HG02642 (cell line): Measurements from ENCODE around the gene DAND5.
"Not testable (repeated sequence)": the region's sequence is repeated elsewhere in the genome, so short reads cannot be mapped to it uniquely, and the experiment has no call there.

Experiments
- ATAC-seq: cut with Tn5 transposase; IDR thresholded peaks from one replicate; pipeline ENCODE4 v1.9.1; 2021; ENCODE audit warnings: mild to moderate bottlenecking; ENCODE audit not compliant: unreplicated experiment, poor library complexity

Gene DAND5

DNA sequence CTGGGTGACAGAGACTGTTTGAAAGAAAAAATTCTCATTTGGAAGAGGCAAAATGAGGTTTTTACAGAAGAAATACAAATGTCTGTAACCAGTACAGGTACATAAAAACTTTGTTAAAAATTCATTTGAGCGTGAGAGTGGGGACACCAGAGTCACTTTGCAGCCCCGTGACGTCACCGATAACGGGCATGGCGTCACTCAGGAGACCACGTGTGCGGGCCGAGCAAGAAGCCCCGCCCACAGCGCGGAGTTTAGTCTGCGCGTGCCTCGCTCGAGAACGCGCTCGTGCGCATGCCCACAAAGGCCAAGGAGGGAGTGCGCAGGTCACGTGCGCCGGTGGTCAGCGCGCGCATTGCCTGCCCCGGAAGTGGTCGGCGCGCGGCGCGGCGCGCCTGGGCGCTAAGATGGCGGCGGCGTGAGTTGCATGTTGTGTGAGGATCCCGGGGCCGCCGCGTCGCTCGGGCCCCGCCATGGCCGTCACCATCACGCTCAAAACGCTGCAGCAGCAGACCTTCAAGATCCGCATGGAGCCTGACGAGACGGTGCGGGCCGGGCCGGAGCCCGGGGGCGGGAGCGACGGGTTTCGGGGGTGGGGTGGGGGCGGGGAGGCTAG, 23.8 kb upstream of the DAND5 start, which contains the start of gene RAD23A:
TSS of gene RAD23A (plus strand) at position 384 of the 613 bp plus-strand sequence. CDS start at position 471, 87 bp downstream.
- peak; percentile 81 for ATAC-seq

DNA sequence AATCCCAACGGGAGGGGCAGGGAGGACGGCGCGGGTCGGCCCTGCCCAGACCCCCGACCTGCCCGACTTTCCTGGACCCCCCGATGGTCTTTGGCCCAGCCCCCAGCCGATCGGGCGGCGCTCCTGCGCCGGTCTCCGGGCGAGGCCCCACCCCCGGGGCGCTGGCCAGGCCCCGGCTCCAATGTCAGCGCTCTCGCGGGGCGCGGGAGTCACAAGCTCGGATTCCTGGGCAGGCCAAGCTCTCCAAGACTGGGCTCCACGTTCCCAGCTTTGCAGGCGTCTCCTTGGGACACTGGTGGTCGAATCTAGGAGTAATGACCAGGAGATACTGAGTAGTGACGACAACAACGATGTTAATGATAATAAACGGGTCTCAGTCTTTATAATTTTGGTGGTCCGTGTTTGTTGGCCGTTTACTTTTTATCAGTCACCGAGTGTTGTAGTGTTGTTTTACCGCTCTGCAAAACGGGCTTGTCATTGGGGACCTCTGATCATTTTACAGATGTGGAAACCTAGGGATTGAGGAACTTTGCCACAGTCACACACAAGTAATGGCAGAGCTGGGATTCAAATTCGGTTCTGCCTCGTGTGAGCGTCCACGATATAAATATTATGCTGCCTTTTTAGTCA, 23.2 kb upstream of the DAND5 start:
- peak; percentile 36 for ATAC-seq

- ATAC-seq: no peak
Observed at GRCh38 chr19:12946731-12947496, 22.5 kb upstream of the DAND5 start.

GRCh38 chr19:12947702-12948611, 21.4 kb upstream of the DAND5 start:
- no peak for ATAC-seq

- no peak for ATAC-seq
Observed at GRCh38 chr19:12948612-12949362, 20.6 kb upstream of the DAND5 start.

DNA sequence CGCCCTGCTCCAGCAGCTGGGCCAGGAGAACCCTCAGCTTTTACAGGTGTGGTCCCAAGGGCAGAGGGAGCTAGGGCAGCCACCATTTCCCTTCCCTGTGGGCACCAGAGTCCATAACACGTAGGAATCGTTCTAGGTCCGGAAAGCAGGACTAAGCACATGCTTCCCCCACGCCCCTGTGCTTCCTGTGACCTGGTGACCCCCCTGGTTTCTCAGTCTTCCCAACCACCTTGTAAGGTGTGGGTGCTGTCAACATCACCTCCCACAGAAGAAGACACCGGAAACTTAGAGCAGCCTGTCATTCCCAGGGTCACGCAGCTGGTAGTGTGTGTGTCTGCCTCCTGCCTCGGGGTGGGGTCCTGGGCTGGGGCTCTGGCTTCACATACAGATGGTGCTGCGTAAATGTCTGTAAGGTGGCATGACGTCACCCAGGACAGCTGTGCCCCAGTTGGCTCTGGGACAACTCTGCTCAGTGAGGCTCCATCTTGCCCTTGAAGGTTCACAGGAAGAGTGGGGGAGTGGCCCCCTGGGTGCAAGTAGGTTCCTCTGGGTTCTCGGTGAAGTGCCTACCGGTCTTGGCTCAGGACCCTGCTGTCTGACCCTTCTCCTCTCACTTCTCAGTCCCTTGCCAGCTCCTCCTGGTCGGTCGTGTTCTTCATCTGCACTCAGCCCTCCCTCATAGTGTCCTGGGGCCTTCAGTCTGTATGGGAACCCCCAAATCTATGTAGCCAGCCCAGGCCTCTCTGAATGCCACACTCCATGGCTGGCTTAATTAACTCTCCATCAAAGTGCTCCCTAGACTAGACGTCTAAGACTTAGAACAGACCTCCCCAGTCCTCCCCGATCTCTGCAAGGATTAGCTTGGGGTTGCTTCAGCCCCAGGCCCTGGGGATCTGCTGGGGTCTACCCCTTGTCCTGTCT, 19.8 kb upstream of the DAND5 start:
- no peak for ATAC-seq

GRCh38 chr19:12952050-12952449, 17.3 kb upstream of the DAND5 start:
- not testable (repeated sequence) for ATAC-seq

- ATAC-seq: no peak
Observed at GRCh38 chr19:12952488-12953137, 16.8 kb upstream of the DAND5 start.

GRCh38 chr19:12953138-12953798, 16.1 kb upstream of the DAND5 start:
- no peak for ATAC-seq

GRCh38 chr19:12953799-12954611, 15.4 kb upstream of the DAND5 start:
- ATAC-seq: no peak

DNA sequence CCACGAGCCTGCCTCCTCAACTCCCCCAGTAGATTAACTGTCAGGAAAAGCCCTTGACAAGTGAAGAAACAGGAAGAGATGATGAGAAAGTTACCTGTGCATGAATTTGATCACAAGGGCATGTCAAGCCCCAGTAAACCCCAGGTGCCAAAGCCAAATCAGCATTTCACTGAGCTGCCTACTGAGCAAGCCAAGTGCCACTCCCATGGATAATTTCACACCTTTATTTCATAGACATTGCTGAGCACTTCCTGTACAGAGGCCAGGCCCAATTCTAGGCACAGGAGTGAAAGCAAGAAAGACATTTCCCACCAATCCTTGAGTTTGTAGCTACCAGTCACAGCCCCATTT, 14.8 kb upstream of the DAND5 start:
- no peak for ATAC-seq

DNA sequence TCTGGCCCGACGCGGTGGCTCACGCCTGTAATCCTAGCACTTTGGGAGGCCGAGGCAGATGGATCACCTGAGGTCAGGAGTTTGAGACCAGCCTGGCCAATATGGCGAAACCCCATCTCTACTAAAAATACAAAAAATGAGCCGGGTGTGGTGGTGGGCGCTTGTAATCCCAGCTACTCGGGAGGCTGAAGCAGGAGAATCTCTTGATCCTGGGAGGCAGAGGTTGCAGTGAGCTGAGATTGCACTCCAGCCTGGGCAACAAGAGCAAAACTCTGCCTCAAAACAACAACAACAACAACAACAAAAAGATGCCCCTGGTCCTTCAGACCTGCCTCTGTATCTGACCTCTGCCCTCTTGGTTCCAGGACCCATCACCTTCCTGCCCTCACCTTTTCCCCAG, 13.8 kb upstream of the DAND5 start:
- not testable (repeated sequence) for ATAC-seq

- no peak for ATAC-seq
Observed at GRCh38 chr19:12955996-12956395, 13.4 kb upstream of the DAND5 start.

DNA sequence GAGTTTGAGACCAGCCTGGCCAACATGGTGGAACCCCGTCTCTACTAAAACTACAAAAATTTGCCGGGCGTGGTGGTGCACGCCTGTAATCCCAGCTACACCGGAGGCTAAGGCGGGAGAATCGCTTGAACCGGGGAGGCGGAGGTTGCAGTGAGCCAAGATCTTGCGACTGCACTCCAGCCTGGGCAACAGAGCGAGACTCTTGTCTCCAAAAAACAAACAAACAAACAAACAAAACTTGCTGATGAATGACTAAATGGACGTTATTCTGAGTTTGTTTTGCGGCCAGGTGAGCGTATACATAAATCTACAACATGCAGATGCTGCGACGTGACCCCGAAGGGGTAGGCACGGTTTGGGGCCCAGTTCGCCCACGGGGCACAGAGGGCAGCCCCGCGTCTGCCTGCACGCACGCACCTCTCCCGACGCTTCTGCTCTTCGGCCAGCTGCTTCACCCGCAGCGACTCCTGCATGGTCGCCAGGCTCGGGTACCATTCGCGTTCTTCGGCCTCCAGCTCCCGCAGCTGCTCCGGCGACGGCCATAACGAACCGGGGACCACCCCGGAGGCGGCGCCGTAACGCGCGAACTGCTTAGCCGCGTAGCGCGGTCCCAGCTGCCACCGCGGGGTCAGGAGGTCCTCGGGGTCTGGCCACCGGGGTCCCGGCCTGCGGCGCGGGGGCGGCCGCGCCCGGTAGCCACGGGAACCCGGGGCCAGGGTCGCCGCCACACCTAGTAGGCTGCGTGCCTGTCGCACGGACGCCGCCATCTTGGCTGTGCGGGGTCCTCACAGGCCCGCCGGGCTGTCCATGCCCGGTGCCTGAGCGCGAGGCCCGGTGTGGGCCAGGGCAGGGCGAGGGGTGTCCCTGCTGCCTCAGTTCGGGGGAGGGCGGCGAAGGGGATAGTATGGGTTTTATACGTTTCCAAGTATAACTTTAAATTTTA, 12.7 kb upstream of the DAND5 start, which contains the start of gene GADD45GIP1:
TSS of gene GADD45GIP1 (minus strand) at position 778 of the 943 bp plus-strand sequence. CDS start at position 767, 11 bp downstream.
- ATAC-seq: peak; percentile 80

DNA sequence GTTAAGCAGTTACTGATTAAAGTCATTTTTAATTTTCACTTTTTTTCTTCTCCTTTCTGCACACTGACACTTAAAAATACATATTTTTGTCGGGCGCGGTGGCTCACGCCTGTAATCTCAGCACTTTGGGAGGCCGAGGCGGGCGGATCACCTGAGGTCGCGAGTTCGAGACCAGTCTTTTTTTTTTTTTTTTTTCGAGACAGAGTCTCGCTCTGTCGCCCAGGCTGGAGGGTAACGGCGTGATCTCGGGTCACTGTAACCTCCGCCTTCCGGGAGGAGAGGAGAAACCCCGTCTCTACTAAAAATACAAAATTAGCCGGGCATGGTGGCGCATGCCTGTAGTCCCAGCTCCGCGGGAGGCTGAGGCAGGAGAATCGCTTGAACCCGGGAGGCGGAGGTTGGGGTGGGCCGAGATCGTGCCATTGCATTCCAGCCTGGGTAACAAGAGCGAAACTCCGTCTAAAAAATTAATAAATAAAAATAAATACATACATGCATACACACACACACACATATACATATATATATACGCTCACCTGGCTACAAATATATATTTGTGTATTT, 11.9 kb upstream of the DAND5 start:
- ATAC-seq: not testable (repeated sequence)
